Endometrium (tissue), 2 donors: Measurements from ENCODE around the gene FLOT2.
"Not testable (repeated sequence)": the region's sequence is repeated elsewhere in the genome, so short reads cannot be mapped to it uniquely, and the experiment has no call there.

Source experiments
- FAIRE-seq: peaks from 2 replicates; lab custom pipeline; 2012; peaks lifted over from hg19 to GRCh38; lab: Jason Lieb, UNC
- donor health status: control.
- donor health status: control.

FLOT2 gene

GRCh38 chr17:28916302-28916934 is 18.9 kb upstream of the FLOT2 start:
- FAIRE-seq, result no peak

GRCh38 chr17:28912938-28913333 is 15.4 kb upstream of the FLOT2 start:
- no peak for FAIRE-seq

GRCh38 chr17:28912281-28912937 is 14.9 kb upstream of the FLOT2 start:
- no peak for FAIRE-seq

- FAIRE-seq, result no peak
Observed at GRCh38 chr17:28911411-28912045, 14.0 kb upstream of the FLOT2 start.

- FAIRE-seq, result no peak
Observed at GRCh38 chr17:28910534-28910933, 13.0 kb upstream of the FLOT2 start.

- FAIRE-seq, result no peak
Observed at GRCh38 chr17:28908640-28909167, 11.2 kb upstream of the FLOT2 start.

GRCh38 chr17:28907709-28908475 is 10.4 kb upstream of the FLOT2 start:
- FAIRE-seq, result no peak

GRCh38 chr17:28906706-28907438 is 9.3 kb upstream of the FLOT2 start:
- FAIRE-seq, result no peak

- FAIRE-seq, result no peak
Observed at GRCh38 chr17:28906276-28906675, 8.7 kb upstream of the FLOT2 start.

- FAIRE-seq, result no peak
Observed at GRCh38 chr17:28904800-28905199, 7.3 kb upstream of the FLOT2 start.

- not testable (repeated sequence) for FAIRE-seq
Observed at GRCh38 chr17:28903546-28903841, 6.0 kb upstream of the FLOT2 start.

- no peak for FAIRE-seq
Observed at GRCh38 chr17:28902819-28903545, 5.4 kb upstream of the FLOT2 start, which contains the start of gene DHRS13. Gene DHRS13, minus strand, starts transcription at chr17:28903079. Its CDS starts 135 bp downstream, at chr17:28902944.

- no peak for FAIRE-seq
Observed at GRCh38 chr17:28901866-28902818, 4.6 kb upstream of the FLOT2 start.

GRCh38 chr17:28900986-28901726 is 3.6 kb upstream of the FLOT2 start:
- no peak for FAIRE-seq

GRCh38 chr17:28899212-28899815 is 1.8 kb upstream of the FLOT2 start:
- FAIRE-seq, result no peak

- no peak for FAIRE-seq
Observed at GRCh38 chr17:28898527-28898955, 1.0 kb upstream of the FLOT2 start.

- FAIRE-seq, result no peak
Observed at GRCh38 chr17:28897769-28898526, 415 bp upstream of the FLOT2 start.

- FAIRE-seq, result no peak
Observed at GRCh38 chr17:28896491-28896883, 1.0 kb downstream of the FLOT2 start.
